AG20443 (cell line): ENCODE results near the gene FAM240A.
"Not testable (repeated sequence)": the region's sequence is repeated elsewhere in the genome, so short reads cannot be mapped to it uniquely, and the experiment has no call there.

Source experiments
- DNase-seq: peaks from one replicate; pipeline ENCODE4 v3.0.0; 2012; ENCODE audit warnings: low spot score, mixed read lengths

FAM240A gene

DNA sequence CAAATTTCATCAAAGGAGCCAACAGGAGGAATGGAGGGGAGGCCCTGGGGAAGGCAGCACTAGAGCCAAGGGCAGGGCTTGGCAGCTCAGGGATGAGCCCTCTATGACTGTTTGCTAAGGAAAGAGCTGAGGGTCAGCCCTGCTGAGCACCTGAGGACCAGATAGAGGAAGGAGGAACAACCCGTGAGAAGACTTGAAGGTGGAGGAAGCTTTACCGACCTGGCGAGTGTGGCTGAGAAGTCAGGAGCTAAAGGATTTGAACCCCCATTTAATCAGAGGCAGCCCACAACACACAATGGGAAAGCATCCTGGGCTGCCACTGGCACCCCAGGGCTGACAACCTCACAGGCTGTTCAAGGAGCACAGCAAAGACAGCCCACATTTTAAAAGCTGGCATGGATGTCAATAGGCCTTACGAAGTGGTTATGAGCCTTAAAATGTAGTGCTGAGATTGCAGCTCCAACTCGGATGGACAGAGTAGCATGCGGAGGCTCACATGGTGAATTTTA is 25.5 kb upstream of the FAM240A start:
- DNase-seq, result no peak

GRCh38 chr3:46587268-46587667 is 25.1 kb upstream of the FAM240A start:
- not testable (repeated sequence) for DNase-seq

GRCh38 chr3:46593274-46593862 is 19.0 kb upstream of the FAM240A start:
- DNase-seq, result no peak

DNA sequence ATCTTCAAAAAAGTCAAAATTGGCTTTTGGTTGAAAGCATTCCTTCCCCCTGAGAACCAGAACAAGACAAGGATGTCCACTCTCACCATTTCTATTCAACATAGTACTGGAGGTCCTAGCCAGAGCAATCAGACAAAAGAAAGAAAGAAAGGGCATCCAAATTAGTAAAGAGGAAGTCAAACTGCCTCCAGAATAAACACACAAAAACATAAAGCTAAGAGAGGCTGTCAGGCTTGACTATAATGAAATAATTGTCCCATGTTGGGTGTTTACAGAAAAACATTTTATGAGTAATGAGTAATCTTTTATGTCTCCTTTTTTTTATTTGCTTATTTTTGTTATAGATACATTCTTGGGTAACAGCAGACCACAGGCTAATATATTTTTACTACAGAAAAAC is 18.3 kb upstream of the FAM240A start:
- DNase-seq, result no peak

GRCh38 chr3:46594723-46595122 is 17.6 kb upstream of the FAM240A start:
- no peak for DNase-seq

DNA sequence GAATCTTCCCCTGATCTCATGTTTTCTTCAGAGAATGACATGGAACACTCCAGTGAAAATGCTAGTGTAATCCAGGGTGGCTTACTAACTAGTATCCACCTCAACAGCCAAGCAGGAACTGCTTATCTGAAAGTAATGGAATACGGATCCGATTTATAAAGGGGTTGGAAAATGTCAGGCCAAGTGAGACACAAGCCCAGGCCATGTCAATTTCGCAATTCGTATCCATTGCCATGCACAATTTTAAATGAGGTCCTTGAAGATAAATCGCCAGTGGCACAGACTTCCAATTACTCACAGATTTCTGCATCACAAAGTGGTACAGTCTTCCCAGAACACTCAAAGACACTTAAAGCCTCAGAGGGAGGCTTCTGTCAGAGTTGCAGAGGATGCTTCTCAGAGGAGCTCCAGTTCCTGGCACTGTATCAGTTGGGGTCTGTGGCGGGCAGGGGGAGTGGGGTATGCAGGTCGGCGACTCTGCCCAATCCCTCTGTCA is 16.5 kb upstream of the FAM240A start:
- DNase-seq, result no peak

DNA sequence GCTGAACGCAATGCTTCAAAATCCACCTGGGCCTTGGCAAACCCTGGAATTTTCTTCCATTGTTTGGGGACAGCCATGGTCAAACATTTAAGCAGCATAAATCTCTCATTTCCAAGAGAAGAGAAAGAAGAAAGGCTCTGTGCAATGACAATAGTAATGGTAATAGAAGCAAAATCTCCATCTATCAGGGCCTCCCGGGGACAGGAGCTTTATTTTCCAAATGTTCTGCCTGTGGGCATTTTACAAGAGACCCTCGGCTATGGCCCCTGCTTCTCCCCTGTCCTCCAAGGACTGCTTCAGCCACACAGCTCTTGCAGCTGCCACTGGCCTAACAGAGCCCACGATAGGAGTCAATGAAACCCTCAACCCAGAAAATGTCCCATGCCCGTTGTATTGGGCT is 12.7 kb upstream of the FAM240A start:
- DNase-seq, result no peak

- DNase-seq, result no peak
Observed at GRCh38 chr3:46603446-46604046, 8.8 kb upstream of the FAM240A start.

DNA sequence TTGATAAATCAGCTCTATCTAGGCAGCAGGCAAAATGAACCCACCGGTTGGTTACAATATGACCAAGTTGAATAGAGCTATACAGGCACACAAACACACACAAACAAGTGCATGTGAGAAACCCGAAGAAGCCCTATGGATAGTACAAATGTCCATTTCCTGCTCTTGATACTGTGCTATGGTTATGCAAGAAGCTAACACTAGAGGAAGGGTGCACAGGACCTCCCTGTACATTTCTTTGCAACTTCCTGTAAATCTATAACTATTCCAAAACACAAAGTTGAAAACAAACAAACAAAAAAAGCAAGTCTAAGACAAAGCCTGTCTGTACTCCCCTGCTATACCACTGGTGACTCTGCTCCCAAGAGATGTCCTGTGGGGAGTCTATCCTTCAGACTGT is 8.2 kb upstream of the FAM240A start:
- DNase-seq, result no peak

- DNase-seq, result no peak
Observed at GRCh38 chr3:46607603-46608028, 4.7 kb upstream of the FAM240A start.

DNA sequence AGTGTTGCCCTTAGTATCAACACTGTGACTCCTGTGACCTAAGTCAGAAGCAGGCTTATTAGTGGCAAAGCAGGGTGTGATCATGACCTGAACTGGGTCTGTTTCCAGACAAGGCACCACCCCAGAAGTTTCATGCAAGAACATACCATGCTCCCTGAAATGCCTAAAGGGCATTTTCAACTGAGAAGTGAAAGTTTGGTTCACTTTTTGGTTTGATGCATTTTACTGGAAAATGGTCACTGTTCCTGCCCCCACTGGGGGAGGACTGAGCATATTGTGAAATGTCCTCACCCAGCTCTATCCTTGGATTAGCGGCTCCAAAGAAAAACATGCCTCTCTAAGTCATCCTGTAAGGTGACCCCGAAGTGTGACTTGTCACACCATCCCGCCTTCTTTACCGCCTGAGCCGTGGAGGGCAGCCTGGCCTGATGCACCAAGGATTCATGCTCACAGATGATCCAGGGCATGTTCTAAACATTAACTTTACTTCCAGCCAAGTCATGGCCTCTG is 3.1 kb upstream of the FAM240A start:
- no peak for DNase-seq

GRCh38 chr3:46609944-46610722 is 2.2 kb upstream of the FAM240A start:
- no peak for DNase-seq

- DNase-seq, result no peak
Observed at GRCh38 chr3:46613313-46614005, 1.1 kb downstream of the FAM240A start.

DNA sequence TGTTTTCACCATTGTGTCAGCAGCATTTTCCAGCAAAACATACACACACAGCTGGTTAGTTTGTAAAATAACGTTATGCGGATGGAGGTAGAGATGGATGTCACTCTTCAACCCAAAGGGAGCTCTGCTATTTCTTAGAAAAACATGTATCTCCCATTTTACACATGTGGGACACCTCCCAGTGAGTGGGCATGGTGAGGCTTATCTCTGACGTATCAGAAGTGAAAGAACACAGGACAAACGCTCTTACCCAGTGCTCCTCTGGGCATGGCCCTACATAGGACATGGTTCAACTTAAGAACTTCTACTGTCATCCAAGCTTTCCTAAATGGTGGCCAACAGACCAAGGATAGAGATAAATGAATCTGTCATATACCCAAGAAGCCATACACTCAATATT is 2.1 kb downstream of the FAM240A start:
- no peak for DNase-seq

DNA sequence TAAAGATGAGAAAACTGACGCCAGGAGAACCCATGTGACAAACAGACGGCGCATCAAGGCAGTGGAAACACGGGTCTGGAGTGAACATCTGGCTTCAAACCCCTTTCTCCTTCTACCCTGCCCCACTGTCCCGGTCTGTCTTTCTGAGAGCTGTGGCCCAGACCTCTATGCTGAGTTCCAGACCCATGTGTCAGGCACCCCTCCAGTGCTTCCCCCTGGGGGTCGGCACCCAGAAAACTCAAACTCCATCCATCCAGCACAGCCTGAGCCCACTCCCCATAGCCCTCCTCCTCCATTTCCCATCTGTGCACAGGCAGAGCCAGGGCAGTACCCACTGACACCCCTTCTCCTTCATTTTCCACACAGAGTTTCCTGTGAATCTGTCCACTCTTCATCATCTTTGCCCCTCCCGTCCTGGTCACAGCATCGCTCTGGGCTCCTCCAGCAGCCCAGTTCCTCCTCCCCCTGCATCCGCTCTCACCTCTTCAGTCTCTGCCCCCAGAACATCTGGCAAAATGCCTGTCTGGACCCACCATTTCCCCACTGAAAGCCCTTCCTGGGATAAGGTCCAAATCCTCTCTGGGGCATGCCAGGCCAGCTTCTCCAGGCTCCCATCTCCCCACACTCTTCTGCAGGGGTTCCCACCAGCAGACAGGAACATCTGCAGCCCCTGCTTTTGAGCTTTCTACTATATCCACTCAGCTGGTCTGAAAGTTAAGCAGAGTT is 2.9 kb downstream of the FAM240A start:
- no peak for DNase-seq

GRCh38 chr3:46615976-46616375 is 3.7 kb downstream of the FAM240A start:
- DNase-seq, result no peak

DNA sequence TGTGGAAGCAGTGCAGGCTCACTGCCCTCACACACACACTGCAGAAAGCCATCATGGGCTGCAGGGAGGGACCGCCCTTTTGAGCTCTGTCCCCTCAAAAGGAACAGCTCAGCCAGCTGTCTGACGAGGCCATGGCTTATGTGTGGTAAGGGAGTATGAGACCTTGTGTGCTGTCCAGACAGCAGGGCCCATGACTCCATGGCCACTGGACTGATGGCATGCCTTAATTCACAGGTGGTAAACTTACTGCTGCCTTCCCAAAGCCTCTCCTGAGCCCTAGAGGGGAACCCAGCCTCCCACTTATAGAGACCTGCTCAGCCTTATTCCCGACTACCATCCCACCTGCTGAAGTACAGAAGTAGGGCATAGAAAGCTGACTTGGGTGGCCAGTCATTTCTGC is 5.6 kb downstream of the FAM240A start:
- no peak for DNase-seq

- no peak for DNase-seq
Observed at GRCh38 chr3:46619845-46620778, 7.8 kb downstream of the FAM240A start.

- DNase-seq, result no peak
Observed at GRCh38 chr3:46624533-46624932, 12.2 kb downstream of the FAM240A start.

DNA sequence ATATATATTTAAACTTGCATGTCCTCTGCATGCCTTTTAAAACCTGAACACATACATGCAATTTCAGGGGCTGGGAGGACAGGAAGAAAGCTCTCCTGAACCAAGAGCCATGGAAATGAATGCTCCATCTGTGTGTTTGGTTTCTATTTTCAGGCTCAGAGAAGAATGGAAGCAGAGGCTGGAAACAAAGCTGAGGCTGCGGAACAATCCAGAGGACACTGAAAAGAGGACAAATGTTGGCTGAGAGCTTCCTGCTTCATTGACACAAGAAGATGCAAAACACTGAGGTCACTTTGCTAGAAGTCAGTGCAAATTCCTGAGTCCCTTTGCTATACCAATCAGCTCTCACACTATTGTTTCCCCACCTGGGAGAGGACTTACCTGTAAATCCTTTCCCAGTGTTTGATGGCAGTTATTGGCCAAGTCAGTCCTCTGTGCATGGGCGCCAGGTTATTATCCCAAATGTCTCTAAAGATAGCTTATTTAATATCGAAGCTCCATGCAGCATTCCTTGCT is 12.7 kb downstream of the FAM240A start:
- no peak for DNase-seq
